ENCODE results near the gene SELENOH. TPM values are rescaled to one million over a fixed set of nuclear protein-coding genes. Genes with fewer than 3 reads are reported as not detected.

SELENOH gene
- total and polyA plus RNA-seq, 2 of the 8 experiments (the other 6 are each of a cell fraction or from before 2014, with no cell fraction given) = 243 to 264 TPM

DNA sequence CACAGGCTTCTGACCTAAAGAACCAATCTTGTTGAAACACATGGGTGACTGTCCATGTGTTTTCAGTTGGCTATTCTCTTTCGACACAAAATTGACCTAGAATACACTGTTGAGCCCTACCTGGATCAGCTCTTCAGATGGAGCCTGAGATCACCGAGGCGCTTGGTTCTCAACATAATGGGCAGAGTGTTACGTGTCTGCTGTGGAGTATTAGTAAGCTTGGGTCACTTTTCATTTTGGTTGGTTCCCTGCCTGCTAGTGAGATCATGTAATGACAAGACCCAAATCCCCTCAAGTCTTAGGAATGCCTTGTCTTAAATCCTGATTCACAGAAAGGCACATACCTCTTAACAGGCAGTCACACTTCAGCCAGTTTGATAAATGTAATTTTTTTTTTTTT, 38.0 kb upstream of the SELENOH start (continued):
- TF ChIP-seq SAP30 (IDR thresholded peaks at IDR 0.05; ENCODE audit: insufficient read depth, insufficient replicate concordance, low read length) (no peak), TAF1 (IDR thresholded peaks at IDR 0.05; ENCODE audit: low read depth, low read length) (no peak), CBX8 (IDR thresholded peaks at IDR 0.05; ENCODE audit: borderline replicate concordance, low read depth, low read length) (no peak), HDAC2 (IDR thresholded peaks at IDR 0.05; ENCODE audit: borderline replicate concordance in 1 of 2, low read depth in 2 of 2, low read length in 2 of 2) (no peak)
